SU-DHL-6 (cell line): Measurements from ENCODE around the gene IQSEC2.

ENCODE experiments used
- H2AFZ ChIP-seq: fragments of 200-600 bp; sonication (generic); 2 replicates; pipeline ENCODE4 v1.6.1; 2014; ENCODE audit warnings: low read depth, mild to moderate bottlenecking, moderate library complexity, mixed read lengths, antibody characterized with exemption, low read length; ENCODE audit not compliant: severe bottlenecking
- H3F3A ChIP-seq: fragments of 200-600 bp; shearing (Covaris generic); 2 replicates; pipeline ENCODE4 v1.6.0; 2016; ENCODE audit warnings: antibody characterized with exemption, mild to moderate bottlenecking; ENCODE audit not compliant: insufficient read depth
- H3K27ac ChIP-seq: fragments of 200-600 bp; sonication (generic); 2 replicates; pipeline ENCODE4 v1.5.1; 2016; ENCODE audit warnings: low read depth, mild to moderate bottlenecking, low read length, moderate library complexity, mixed read lengths
- H3K27me3 ChIP-seq: fragments of 200-600 bp; sonication (generic), shearing (Covaris generic); 2 replicates; pipeline ENCODE4 v1.6.0; 2014; ENCODE audit warnings: mild to moderate bottlenecking, low read length
- H3K36me3 ChIP-seq: fragments of 200-600 bp; sonication (generic); 2 replicates; pipeline ENCODE4 v1.6.1; 2014; ENCODE audit warnings: mild to moderate bottlenecking, low read length, mixed read lengths
- H3K4me2 ChIP-seq: fragments of 300-600, 200-600 bp; shearing (Covaris generic), sonication (generic); 2 replicates; pipeline ENCODE4 v1.6.0; 2014; ENCODE audit warnings: low read length, low read depth, mild to moderate bottlenecking; ENCODE audit not compliant: poor library complexity, severe bottlenecking
- H3K4me3 ChIP-seq: fragments of 200-600 bp; sonication (generic); 2 replicates; pipeline ENCODE4 v1.5.1; 2014; ENCODE audit warnings: antibody characterized with exemption, low read length, mild to moderate bottlenecking, mixed read lengths; ENCODE audit not compliant: insufficient read depth, poor library complexity, severe bottlenecking
- H3K79me2 ChIP-seq: fragments of 200-600 bp; sonication (generic); 2 replicates; pipeline ENCODE4 v1.6.1; 2014; ENCODE audit warnings: mild to moderate bottlenecking, low read length, moderate library complexity; ENCODE audit not compliant: insufficient read depth
- H3K9ac ChIP-seq: fragments of 200-600 bp; sonication (generic); 2 replicates; pipeline ENCODE4 v1.7.0; 2014; ENCODE audit warnings: mild to moderate bottlenecking, low read length
- H3K9me2 ChIP-seq: fragments of 200-600 bp; sonication (generic); replicated peaks from 2 replicates; pipeline ENCODE4 v1.6.1; 2014; ENCODE audit warnings: low read length; ENCODE audit not compliant: insufficient read depth
- H3K9me3 ChIP-seq: fragments of 200-600 bp; sonication (generic); 2 replicates; pipeline ENCODE4 v1.6.1; 2014; ENCODE audit warnings: low read length, mixed read lengths; ENCODE audit not compliant: insufficient read depth
- H4K20me1 ChIP-seq: fragments of 200-600 bp; sonication (generic); 2 replicates; pipeline ENCODE4 v1.6.1; 2014; ENCODE audit warnings: low read depth, mild to moderate bottlenecking, antibody characterized with exemption, low read length, moderate library complexity, mixed read lengths
- EZH2phosphoT487 ChIP-seq: fragments of 200-600 bp; sonication (generic), shearing (Covaris generic); conservative IDR thresholded peaks from 2 replicates; pipeline ENCODE4 v1.6.1; 2018; ENCODE audit warnings: mild to moderate bottlenecking, antibody characterized with exemption, low read length, moderate library complexity, mixed read lengths
- TF ChIP-seq, protein P1 (sequence below): fragments of 200-600 bp; sonication (generic); IDR thresholded peaks from one replicate; pipeline ENCODE4 v1.5.1; 2017; ENCODE audit warnings: antibody characterized with exemption, mild to moderate bottlenecking, low read length, moderate library complexity; ENCODE audit not compliant: insufficient read depth, poor library complexity, severe bottlenecking

IQSEC2 gene

DNA sequence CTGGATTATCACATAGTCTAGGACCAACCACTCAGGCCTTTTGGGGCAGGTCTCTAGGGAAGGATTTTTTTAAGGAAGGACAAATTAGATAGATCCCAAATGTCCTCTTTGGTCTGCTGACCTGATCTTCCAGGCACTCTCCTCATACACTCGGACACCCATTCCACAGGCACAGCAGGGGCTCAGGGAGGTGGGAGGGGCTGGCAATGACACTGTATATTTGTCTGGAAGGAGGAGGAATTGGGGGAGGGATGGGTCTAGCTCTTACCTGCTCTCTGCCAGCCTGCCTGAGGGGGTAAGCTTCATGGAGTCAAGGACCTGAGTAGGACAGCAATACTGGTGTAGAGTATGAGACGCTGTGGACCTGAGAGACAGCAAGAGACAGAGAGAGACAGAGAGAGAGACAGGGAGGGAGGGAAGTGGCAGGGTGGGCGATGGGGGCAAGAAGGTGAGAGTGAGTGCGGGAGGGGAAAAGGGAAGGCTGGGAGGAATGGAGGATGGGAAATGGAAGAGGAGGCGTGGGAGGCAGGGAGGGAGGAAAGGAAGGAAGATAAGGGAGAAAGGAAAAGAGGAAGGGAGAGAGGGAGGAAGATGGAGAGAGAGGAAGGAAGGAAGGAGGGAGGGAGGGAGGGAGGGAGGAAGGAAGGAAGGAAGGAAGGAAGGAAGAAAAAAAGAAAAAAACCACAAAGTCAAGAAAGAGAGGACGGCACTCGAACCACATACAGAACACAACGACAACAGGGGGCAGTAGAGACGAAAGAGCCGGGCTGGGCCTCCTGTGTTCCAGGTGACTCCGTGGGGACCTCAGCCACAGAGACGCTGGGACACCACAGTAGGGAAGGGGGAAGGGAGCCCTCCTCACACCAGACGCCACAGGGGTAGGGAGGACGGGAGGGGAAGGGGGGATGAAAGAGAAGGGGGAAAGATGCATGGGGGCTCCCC lies 1.8 kb downstream of the IQSEC2 start:
- Histone ChIP-seq H4K20me1 (no peaks in the 10 kb centered on the region), H3K27ac (no peak overlapping the region), H3K9ac (no peak overlapping the region), H3K9me2 (no peaks in the 10 kb centered on the region), H3K4me2 (no peak overlapping the region), H3K79me2 (no peaks in the 10 kb centered on the region), H2AFZ (no peak overlapping the region), H3K27me3 (no peaks in the 10 kb centered on the region), H3K36me3 (no peaks in the 10 kb centered on the region), H3K9me3 (no peaks in the 10 kb centered on the region), H3K4me3 (no peak overlapping the region), H3F3A (no peaks in the 10 kb centered on the region)
- TF ChIP-seq, protein P1, sequence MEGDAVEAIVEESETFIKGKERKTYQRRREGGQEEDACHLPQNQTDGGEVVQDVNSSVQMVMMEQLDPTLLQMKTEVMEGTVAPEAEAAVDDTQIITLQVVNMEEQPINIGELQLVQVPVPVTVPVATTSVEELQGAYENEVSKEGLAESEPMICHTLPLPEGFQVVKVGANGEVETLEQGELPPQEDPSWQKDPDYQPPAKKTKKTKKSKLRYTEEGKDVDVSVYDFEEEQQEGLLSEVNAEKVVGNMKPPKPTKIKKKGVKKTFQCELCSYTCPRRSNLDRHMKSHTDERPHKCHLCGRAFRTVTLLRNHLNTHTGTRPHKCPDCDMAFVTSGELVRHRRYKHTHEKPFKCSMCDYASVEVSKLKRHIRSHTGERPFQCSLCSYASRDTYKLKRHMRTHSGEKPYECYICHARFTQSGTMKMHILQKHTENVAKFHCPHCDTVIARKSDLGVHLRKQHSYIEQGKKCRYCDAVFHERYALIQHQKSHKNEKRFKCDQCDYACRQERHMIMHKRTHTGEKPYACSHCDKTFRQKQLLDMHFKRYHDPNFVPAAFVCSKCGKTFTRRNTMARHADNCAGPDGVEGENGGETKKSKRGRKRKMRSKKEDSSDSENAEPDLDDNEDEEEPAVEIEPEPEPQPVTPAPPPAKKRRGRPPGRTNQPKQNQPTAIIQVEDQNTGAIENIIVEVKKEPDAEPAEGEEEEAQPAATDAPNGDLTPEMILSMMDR = no peak
- no peak for TF ChIP-seq EZH2phosphoT487

DNA sequence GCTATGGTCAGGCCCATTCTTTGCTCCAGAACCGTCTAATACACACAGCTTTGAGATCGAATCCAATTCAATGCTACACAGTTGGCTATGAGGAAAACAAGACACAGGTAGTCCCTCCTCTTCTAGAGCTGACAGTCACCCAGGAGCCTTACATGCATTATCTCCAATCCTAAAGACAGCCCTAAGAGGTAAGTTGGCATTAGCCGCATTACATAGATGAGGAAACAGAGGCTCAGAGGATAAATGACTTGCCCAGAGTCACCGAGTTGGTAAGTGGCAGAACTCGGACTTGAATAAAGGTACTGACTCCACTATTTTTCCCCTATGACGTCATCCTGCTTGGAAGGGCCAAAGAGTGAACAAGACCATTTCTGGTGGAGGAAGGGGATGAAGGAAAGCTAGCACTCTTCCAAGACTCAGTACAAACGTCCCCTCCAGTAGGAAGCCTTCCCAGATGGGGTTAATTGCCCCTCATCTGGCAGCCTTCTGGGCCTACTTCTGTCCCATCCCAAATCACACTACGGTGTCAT lies 8.5 kb downstream of the IQSEC2 start:
- Histone ChIP-seq H3F3A (no peaks in the 10 kb centered on the region), H3K36me3 (no peaks in the 10 kb centered on the region), H3K79me2 (no peaks in the 10 kb centered on the region), H3K9ac (no peak overlapping the region), H2AFZ (no peak overlapping the region), H3K4me3 (no peak overlapping the region), H3K27ac (no peak overlapping the region), H3K9me3 (no peaks in the 10 kb centered on the region), H4K20me1 (no peaks in the 10 kb centered on the region), H3K9me2 (no peaks in the 10 kb centered on the region), H3K4me2 (no peak overlapping the region), H3K27me3 (no peaks in the 10 kb centered on the region)
- TF ChIP-seq EZH2phosphoT487 = no peak
- TF ChIP-seq, protein P1 = no peak

DNA sequence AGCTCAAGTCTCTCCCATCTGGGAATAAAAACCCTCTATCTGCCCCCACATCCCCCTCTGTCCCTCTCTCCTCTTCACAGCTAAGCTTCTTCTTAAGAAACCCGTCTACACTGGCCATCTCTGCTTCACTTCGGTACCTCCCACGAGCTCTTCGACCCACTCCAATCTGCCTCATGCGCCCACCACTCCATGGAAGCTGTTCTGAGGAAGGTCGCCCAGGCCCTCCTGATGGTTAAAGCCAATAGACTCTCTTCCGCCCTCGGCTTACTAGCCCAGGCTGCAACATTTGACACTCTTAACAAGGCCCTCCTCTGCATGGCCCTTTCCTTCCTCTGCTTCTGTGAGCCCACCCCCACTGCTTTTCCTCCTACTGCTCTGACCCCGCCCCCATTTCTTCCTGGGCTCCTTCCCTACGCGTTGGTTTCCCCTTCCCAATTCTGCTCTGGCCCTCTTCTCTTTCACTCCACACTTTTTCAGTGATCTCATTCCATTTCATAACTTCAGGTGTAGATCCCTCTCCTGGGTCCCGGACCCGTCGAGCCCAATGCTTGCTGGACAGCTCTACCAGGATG lies 11.8 kb downstream of the IQSEC2 start:
- Histone ChIP-seq H3K4me3 (no peak overlapping the region), H3K79me2 (no peaks in the 10 kb centered on the region), H3F3A (no peaks in the 10 kb centered on the region), H4K20me1 (no peaks in the 10 kb centered on the region), H3K36me3 (no peaks in the 10 kb centered on the region), H3K27ac (no peak overlapping the region), H3K9ac (no peak overlapping the region), H2AFZ (no peak overlapping the region), H3K9me3 (no peaks in the 10 kb centered on the region), H3K9me2 (no peaks in the 10 kb centered on the region), H3K27me3 (no peaks in the 10 kb centered on the region), H3K4me2 (no peak overlapping the region)
- TF ChIP-seq, protein P1 = no peak
- TF ChIP-seq EZH2phosphoT487 = no peak
